H1 (cell line): ENCODE results near the gene TSC22D4. TPM values are rescaled to one million over a fixed set of nuclear protein-coding genes. Genes with fewer than 3 reads are reported as not detected.

Experiments used
- CTCF ChIA-PET: fragments of 300-600 bp; sonication (Branson Sonifier 250); formaldehyde crosslinking; loops from one replicate; lab custom pipeline; 2021; ENCODE audit not compliant: partially characterized antibody; lab: Charles Lee
- POLR2A ChIA-PET: fragments of 300-600 bp; sonication (Branson Sonifier 250); formaldehyde crosslinking; loops from one replicate; lab custom pipeline; 2021; ENCODE audit warnings: inconsistent platforms; ENCODE audit not compliant: partially characterized antibody; lab: Charles Lee
- DNase-seq, 2 experiments: peaks; one replicate each; pipeline versions ENCODE4 v3.0.0 to v3.0.0-alpha.2; 2010 to 2022; ENCODE audit warnings: low spot score in 2 of 2, low read depth in 1 of 2, mixed read lengths in 1 of 2
- FAIRE-seq: peaks from 2 replicates; lab custom pipeline; 2011; peaks lifted over from hg19 to GRCh38; lab: Jason Lieb, UNC
- H2AFZ ChIP-seq: 2 replicates; pipeline ENCODE4 v1.8.1; 2012; ENCODE audit warnings: low read length, inconsistent platforms
- H2AK5ac ChIP-seq: 2 replicates; pipeline ENCODE4 v1.6.1; 2013; ENCODE audit warnings: low read depth, low read length
- H2BK120ac ChIP-seq: replicated peaks from 2 replicates; pipeline ENCODE3; 2013; ENCODE audit warnings: low read depth, low read length, inconsistent platforms
- H2BK12ac ChIP-seq: 2 replicates; pipeline ENCODE4 v1.6.1; 2013; ENCODE audit warnings: low read depth, low read length
- H2BK15ac ChIP-seq: 2 replicates; pipeline ENCODE4 v1.6.1; 2013; ENCODE audit warnings: low read length
- H2BK20ac ChIP-seq: 2 replicates; pipeline ENCODE4 v1.6.1; 2013; ENCODE audit warnings: low read length
- H2BK5ac ChIP-seq: 2 replicates; pipeline ENCODE4 v1.6.1; 2013; ENCODE audit warnings: low read depth, low read length
- H3K14ac ChIP-seq: 2 replicates; pipeline ENCODE4 v1.6.1; 2013; ENCODE audit warnings: inconsistent platforms; ENCODE audit not compliant: insufficient read length
- H3K18ac ChIP-seq: 2 replicates; pipeline ENCODE4 v1.6.1; 2013; ENCODE audit warnings: low read length; ENCODE audit errors: extremely low read depth
- H3K23ac ChIP-seq: 2 replicates; pipeline ENCODE4 v1.6.1; 2013; ENCODE audit warnings: inconsistent platforms; ENCODE audit not compliant: insufficient read length
- H3K23me2 ChIP-seq: 2 replicates; pipeline ENCODE4 v1.6.1; 2013; ENCODE audit warnings: low read depth, low read length
- H3K27ac ChIP-seq: 2 replicates; pipeline ENCODE4 v1.6.1; 2011; ENCODE audit warnings: low read depth, low read length, inconsistent platforms
- H3K27me3 ChIP-seq, 4 experiments: replicated peaks in 1 of 4; 1 replicate in 1 of 4; 2 replicates in 3 of 4; pipeline versions ENCODE4 v1.6.1 to v1.8.1; 2011 to 2013; ENCODE audit warnings: low read length in 3 of 4, mild to moderate bottlenecking in 3 of 4, inconsistent platforms in 2 of 4, mixed read lengths in 2 of 4, moderate library complexity in 1 of 4; ENCODE audit not compliant: control insufficient read depth in 3 of 4, insufficient read depth in 3 of 4; ENCODE audit errors: extremely low read depth in 1 of 4
- H3K36me3 ChIP-seq, 4 experiments: 2 replicates each; pipeline versions ENCODE4 v1.6.1 to v1.8.1; 2011 to 2013; ENCODE audit warnings: mild to moderate bottlenecking in 4 of 4, low read length in 3 of 4, moderate library complexity in 2 of 4, control low read depth in 1 of 4, inconsistent platforms in 1 of 4; ENCODE audit not compliant: insufficient read depth in 4 of 4, control insufficient read depth in 2 of 4
- H3K4ac ChIP-seq: replicated peaks from 2 replicates; pipeline ENCODE3; 2013; ENCODE audit warnings: low read length, low read depth, mixed read lengths, inconsistent platforms; ENCODE audit not compliant: insufficient read length
- H3K4me1 ChIP-seq, 4 experiments: replicated peaks in 1 of 4; 1 replicate in 1 of 4; 2 replicates in 3 of 4; pipeline versions ENCODE4 v1.6.1 to v1.8.1; 2011 to 2013; ENCODE audit warnings: low read length in 3 of 4, inconsistent platforms in 2 of 4, mixed read lengths in 1 of 4; ENCODE audit not compliant: insufficient read depth in 4 of 4, control insufficient read depth in 3 of 4
- H3K4me2 ChIP-seq, 2 experiments: 2 replicates each; pipeline versions ENCODE4 v1.6.1 to v1.8.1; 2011 to 2013; ENCODE audit warnings: low read depth in 2 of 2, low read length in 2 of 2, control low read depth in 1 of 2, inconsistent platforms in 1 of 2, mild to moderate bottlenecking in 1 of 2; ENCODE audit not compliant: insufficient read depth in 1 of 2
- H3K4me3 ChIP-seq, 4 experiments: fragments of 200-600, 300-600 bp in 1 of 4; sonication (generic), shearing (Covaris generic), sonication (Bioruptor Twin) in 1 of 4; 2 replicates each; pipeline versions ENCODE4 v1.5.1 to v1.8.1; 2011 to 2016; ENCODE audit warnings: low read length in 4 of 4, low read depth in 3 of 4, control low read depth in 2 of 4, inconsistent platforms in 2 of 4, mild to moderate bottlenecking in 2 of 4, mixed read lengths in 1 of 4, moderate library complexity in 1 of 4; ENCODE audit not compliant: insufficient read depth in 2 of 4; ENCODE audit errors: extremely low read depth in 1 of 4
- H3K56ac ChIP-seq: replicated peaks from 2 replicates; pipeline ENCODE3; 2013; ENCODE audit warnings: low read depth, mild to moderate bottlenecking, mixed read lengths, low read length, inconsistent platforms; ENCODE audit not compliant: insufficient read length
- H3K79me1 ChIP-seq: 2 replicates; pipeline ENCODE4 v1.6.1; 2013; ENCODE audit warnings: low read depth, low read length, control low read depth
- H3K79me2 ChIP-seq, 2 experiments: 2 replicates each; pipeline versions ENCODE4 v1.6.1 to v1.8.1; 2012 to 2013; ENCODE audit warnings: low read length in 2 of 2, mild to moderate bottlenecking in 2 of 2, inconsistent platforms in 1 of 2; ENCODE audit not compliant: insufficient read depth in 2 of 2, control insufficient read depth in 1 of 2
- H3K9ac ChIP-seq, 4 experiments: replicated peaks in 1 of 4; 1 replicate in 1 of 4; 2 replicates in 3 of 4; pipeline versions ENCODE4 v1.6.1 to v1.8.1; 2011 to 2013; ENCODE audit warnings: low read depth in 3 of 4, low read length in 3 of 4, control low read depth in 2 of 4, mild to moderate bottlenecking in 2 of 4, moderate library complexity in 2 of 4, inconsistent platforms in 1 of 4; ENCODE audit errors: extremely low read depth in 1 of 4
- H3K9me3 ChIP-seq, 2 experiments: 2 replicates each; pipeline versions ENCODE4 v1.6.1 to v1.8.1; 2012 to 2013; ENCODE audit warnings: mild to moderate bottlenecking in 2 of 2, moderate library complexity in 2 of 2, control low read depth in 1 of 2, inconsistent platforms in 1 of 2, low read depth in 1 of 2, low read length in 1 of 2, mixed read lengths in 1 of 2; ENCODE audit not compliant: insufficient read depth in 2 of 2
- H4K20me1 ChIP-seq, 2 experiments: replicated peaks in 1 of 2; 2 replicates each; pipeline versions ENCODE3 to v1.8.1; 2011 to 2013; ENCODE audit warnings: inconsistent platforms in 2 of 2, low read length in 2 of 2, mild to moderate bottlenecking in 1 of 2; ENCODE audit not compliant: insufficient read depth in 2 of 2, control insufficient read depth in 1 of 2
- H4K5ac ChIP-seq: 2 replicates; pipeline ENCODE4 v1.6.1; 2013; ENCODE audit warnings: low read length, low read depth, mixed read lengths, inconsistent platforms; ENCODE audit not compliant: insufficient read length
- H4K8ac ChIP-seq: 2 replicates; pipeline ENCODE4 v1.8.0; 2013; ENCODE audit warnings: mild to moderate bottlenecking, moderate library complexity, low read length, inconsistent platforms; ENCODE audit not compliant: insufficient read depth; ENCODE audit errors: extremely low read depth
- H4K91ac ChIP-seq: replicated peaks from 2 replicates; pipeline ENCODE3; 2013; ENCODE audit warnings: low read length, mixed read lengths, inconsistent platforms; ENCODE audit not compliant: insufficient read length
- CBX5 ChIP-seq: fragments of 300-800, 300-1000 bp; sonication (generic); IDR thresholded peaks from 2 replicates; pipeline ENCODE4 v1.7.1; 2016; ENCODE audit warnings: antibody characterized with exemption, low read length, low read depth
- CEBPB ChIP-seq: IDR thresholded peaks from 2 replicates; pipeline ENCODE4 v1.6.1; 2012; ENCODE audit warnings: low read depth, low read length
- CHD1 ChIP-seq: IDR thresholded peaks from 2 replicates; pipeline ENCODE4 v1.6.1; 2012; ENCODE audit warnings: low read depth, low read length, improper control_type of control experiment
- CTBP2 ChIP-seq: IDR thresholded peaks from 2 replicates; pipeline ENCODE4 v1.7.0; 2011; ENCODE audit warnings: borderline replicate concordance, mild to moderate bottlenecking, moderate library complexity, mixed read lengths, low read length; ENCODE audit not compliant: insufficient read depth, insufficient read length
- CTCF ChIP-seq, 3 experiments: IDR thresholded peaks; 1 replicate in 2 of 3; 2 replicates in 1 of 3; pipeline versions ENCODE4 v1.5.1 to v1.6.1; 2011; ENCODE audit warnings: low read length in 3 of 3, mild to moderate bottlenecking in 3 of 3, inconsistent platforms in 2 of 3, low read depth in 1 of 3, moderate library complexity in 1 of 3; ENCODE audit not compliant: insufficient read depth in 1 of 3; ENCODE audit errors: control extremely low read depth in 1 of 3
- HDAC6 ChIP-seq: IDR thresholded peaks from one replicate; pipeline ENCODE4 v1.7.1; 2012; ENCODE audit warnings: low read depth, mild to moderate bottlenecking, inconsistent platforms, low read length, moderate library complexity
- JUN ChIP-seq: IDR thresholded peaks from 2 replicates; pipeline ENCODE4 v1.6.1; 2011; ENCODE audit warnings: low read depth, mild to moderate bottlenecking, improper control_type of control experiment, low read length
- KDM1A ChIP-seq: fragments of 200-600, 300-600 bp; sonication (generic); IDR thresholded peaks from 2 replicates; pipeline ENCODE4 v1.7.1; 2016; ENCODE audit warnings: mild to moderate bottlenecking, low read length, borderline replicate concordance
- SIN3A ChIP-seq, 2 experiments: IDR thresholded peaks in 1 of 2; conservative IDR thresholded peaks in 1 of 2; 2 replicates each; pipeline ENCODE4 v1.6.1; 2011 to 2012; ENCODE audit warnings: low read length in 2 of 2, improper control_type of control experiment in 1 of 2, low read depth in 1 of 2, mild to moderate bottlenecking in 1 of 2
- SP4 ChIP-seq: IDR thresholded peaks from 2 replicates; pipeline ENCODE4 v1.6.1; 2012; ENCODE audit warnings: low read length, inconsistent platforms
- WGBS, 2 experiments: shearing (Covaris generic) in 1 of 2; methylation state at CpG; one replicate each; pipeline versions ENCODE4 v1.1.6 to v1.1.7; 2013 to 2015; ENCODE audit warnings: low lambda C conversion rate in 2 of 2, mixed read lengths in 2 of 2, inconsistent platforms in 1 of 2, low coverage in 1 of 2, missing lambda C conversion rate in 1 of 2; ENCODE audit not compliant: insufficient replicate concordance in 2 of 2, insufficient coverage in 1 of 2, insufficient read length in 1 of 2; ENCODE audit errors: extremely low coverage in 1 of 2, missing lambda C conversion rate in 1 of 2; 5-methylcytosine and 5-hydroxymethylcytosine counted together
- polyA plus RNA-seq, 7 experiments: library from polyadenylated mRNA; depleted of rRNA in 3 of 7; stranded (reverse) in 5 of 7; unstranded in 2 of 7; fragments of >200 nt in 5 of 7; fragments of 200-250 nt in 2 of 7; gene quantifications; 1 replicate in 5 of 7; 2 replicates in 1 of 7; 4 replicates in 1 of 7; pipeline versions ENCODE4 v1.2.1 to v1.2.3, GENCODE V29; 2011 to 2013; ENCODE audit warnings: missing spikeins in 2 of 7, mixed read lengths in 2 of 7
- total RNA-seq: library from RNA; stranded (reverse); fragmentation: NEBNext Ultra II Directional; extraction: Animal tissue kit (Norgen Biotek cat#: 25700); gene quantifications from 2 replicates; pipeline ENCODE4 v1.2.1, GENCODE V29; 2021

The TSC22D4 gene
- total and polyA plus RNA-seq, 2 of the 8 experiments (the other 6 are each of a cell fraction or from before 2014, with no cell fraction given): 13.2 to 20.3 TPM

GRCh38 chr7:100456562-100456961 is 22.5 kb downstream of the TSC22D4 start:
- no peak overlapping the region for H2AK5ac ChIP-seq
- H3K18ac ChIP-seq: no peak overlapping the region
- WGBS, 2 experiments: 89 to 100% methylated on average over 2 to 14 of the region's 14 CpGs
- no peak overlapping the region for H4K91ac ChIP-seq
- ChIA-PET POLR2A (interaction anchor here (0.6 to 8.2 kb wide), 7 partner anchors 9 to 128 kb away, joined by 3 to 81 read pairs (median 4); partner anchors contain the start of genes MEPCE, TSC22D4 and ZCWPW1), CTCF (interaction anchor here (0.6 to 8.3 kb wide), 21 partner anchors 6 to 323 kb away, joined by 3 to 70 read pairs (median 5); partner anchors contain the start of gene SPACDR)
- 0 out of 2 replicates have a peak overlapping the region, but pooled peaks have one; percentile 78 for H2BK5ac ChIP-seq
- H3K9me3 ChIP-seq: no peaks in the 10 kb centered on the region
- no peak overlapping the region for H3K4me3 ChIP-seq
- no peak overlapping the region for H4K5ac ChIP-seq
- H3K4me1 ChIP-seq: peaks cover 0 to 8% (median 6%) of the 10 kb centered on the region in 4 experiments; a peak in 6 of 7 replicates
- H3K79me1 ChIP-seq: no peaks in the 10 kb centered on the region
- no peak overlapping the region for H2BK120ac ChIP-seq
- H2BK20ac ChIP-seq: 0 out of 2 replicates have a peak overlapping the region, but pooled peaks have one; percentile 61
- H3K27ac ChIP-seq: no peak overlapping the region
- H3K79me2 ChIP-seq: no peaks in the 10 kb centered on the region
- no peak overlapping the region for H3K4me2 ChIP-seq
- peak overlapping the region; percentile 65 for H2BK15ac ChIP-seq
- no peak for FAIRE-seq
- no peak overlapping the region for H3K9ac ChIP-seq
- H2BK12ac ChIP-seq: 0 out of 2 replicates have a peak overlapping the region, but pooled peaks have one; percentile 72
- no peak overlapping the region for H3K14ac ChIP-seq
- no peaks in the 10 kb centered on the region for H3K23me2 ChIP-seq
- no peaks in the 10 kb centered on the region for H4K20me1 ChIP-seq
- no peak overlapping the region for H3K56ac ChIP-seq
- no peak overlapping the region for H3K4ac ChIP-seq
- no peak overlapping the region for H3K23ac ChIP-seq
- no peaks in the 10 kb centered on the region for H3K27me3 ChIP-seq
- no peak for DNase-seq
- 0 out of 2 replicates have a peak overlapping the region, but pooled peaks have one; percentile 94 for H2AFZ ChIP-seq
- no peaks in the 10 kb centered on the region for H3K36me3 ChIP-seq
- H4K8ac ChIP-seq: no peak overlapping the region
- TF ChIP-seq CHD1 (no peak), SIN3A (conservative IDR thresholded peaks at IDR 0.05 in 1 of 2, IDR thresholded peaks at IDR 0.05 in 1 of 2; ENCODE audit: low read depth in 1 of 2, low read length in 2 of 2) (no peak), HDAC6 (no peak), SP4 (no peak), CTBP2 (no peak), JUN (no peak), CEBPB (no peak), KDM1A (no peak), CBX5 (no peak), CTCF (IDR thresholded peaks at IDR 0.05; ENCODE audit: control extremely low read depth in 1 of 3, insufficient read depth in 1 of 3, low read depth in 1 of 3, low read length in 3 of 3) (peak; percentile 32 to 41 (median 34); a peak in 3 of 4 replicates)
